ENCODE results near the gene TBC1D16.

TBC1D16 gene

GRCh38 chr17:79949656-79950209 lies 85.9 kb downstream of the TBC1D16 start:
- no peak for DNase-seq (ENCODE audit: low spot score)

GRCh38 chr17:79948945-79949655 lies 86.6 kb downstream of the TBC1D16 start:
- no peak for DNase-seq (ENCODE audit: low spot score)

- DNase-seq (ENCODE audit: low spot score) = no peak
These were observed 87.2 kb downstream of the TBC1D16 start for GRCh38 chr17:79948406-79948944.

- no peak for DNase-seq (ENCODE audit: low spot score)
These were observed 88.2 kb downstream of the TBC1D16 start for GRCh38 chr17:79947351-79948031.

GRCh38 chr17:79946352-79947231 lies 89.1 kb downstream of the TBC1D16 start:
- DNase-seq (ENCODE audit: low spot score) = no peak

- DNase-seq (ENCODE audit: low spot score) = no peak
These were observed 89.9 kb downstream of the TBC1D16 start for GRCh38 chr17:79945591-79946255.

- DNase-seq (ENCODE audit: low spot score) = no peak
These were observed 90.8 kb downstream of the TBC1D16 start for GRCh38 chr17:79944821-79945391.

GRCh38 chr17:79944251-79944812 lies 91.3 kb downstream of the TBC1D16 start:
- no peak for DNase-seq (ENCODE audit: low spot score)

GRCh38 chr17:79943347-79944241 lies 92.1 kb downstream of the TBC1D16 start:
- no peak for DNase-seq (ENCODE audit: low spot score)

- DNase-seq (ENCODE audit: low spot score) = no peak
These were observed 92.9 kb downstream of the TBC1D16 start for GRCh38 chr17:79942591-79943346.

GRCh38 chr17:79942011-79942405 lies 93.7 kb downstream of the TBC1D16 start:
- DNase-seq (ENCODE audit: low spot score) = no peak

GRCh38 chr17:79941088-79942010 lies 94.3 kb downstream of the TBC1D16 start:
- DNase-seq (ENCODE audit: low spot score) = no peak

GRCh38 chr17:79940459-79941087 lies 95.1 kb downstream of the TBC1D16 start:
- no peak for DNase-seq (ENCODE audit: low spot score)

- no peak for DNase-seq (ENCODE audit: low spot score)
These were observed 95.8 kb downstream of the TBC1D16 start for GRCh38 chr17:79939755-79940458.

- DNase-seq (ENCODE audit: low spot score) = no peak
These were observed 96.6 kb downstream of the TBC1D16 start for GRCh38 chr17:79939094-79939435.

- DNase-seq (ENCODE audit: low spot score) = no peak
These were observed 97.2 kb downstream of the TBC1D16 start for GRCh38 chr17:79938336-79939093.

All from hematopoietic multipotent progenitor cell treated with erythropoietin and hydrocortisone succinate and interleukin-3 and kit ligand, for 15 days (in vitro differentiated cells).